Measurements from ENCODE around the gene ACVR2A. TPM values are rescaled to one million over a fixed set of nuclear protein-coding genes. Genes with fewer than 3 reads are reported as not detected.

ACVR2A gene
- total RNA-seq, 1 experiment from 2014 or later: 1.7 TPM

- in situ Hi-C loops (cut with HindIII; ENCODE audit: low pct_unique_long_range_greater_than_20kb, low sequenced_read_pairs): no loop called here
- DNase-seq (ENCODE audit: low read depth): peak; percentile 26
Measured at GRCh38 chr2:147910990-147911473, 66.2 kb downstream of the ACVR2A start.

- DNase-seq (ENCODE audit: low read depth): no peak
- in situ Hi-C loops (cut with HindIII; ENCODE audit: low pct_unique_long_range_greater_than_20kb, low sequenced_read_pairs): no loop called here
Measured at GRCh38 chr2:147913701-147914480, 69.1 kb downstream of the ACVR2A start.

DNA sequence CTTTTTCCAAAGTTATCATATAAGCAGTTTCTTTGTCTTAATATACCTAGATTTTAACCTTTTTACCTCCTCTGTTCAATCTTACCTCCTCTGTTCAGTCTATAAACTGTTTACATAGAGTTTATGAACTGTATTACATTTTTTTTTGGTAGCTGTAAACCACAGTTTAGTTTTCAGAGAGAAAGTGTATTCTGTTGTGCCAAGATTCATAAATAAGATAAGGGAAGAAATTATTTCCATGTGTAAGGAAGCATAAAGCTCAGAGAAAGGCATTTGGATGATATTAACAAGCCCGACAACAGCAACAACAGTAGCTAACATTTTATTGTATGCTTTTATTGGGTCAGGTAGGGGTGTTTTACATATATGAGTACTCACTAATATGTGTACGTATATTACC lies 71.2 kb downstream of the ACVR2A start:
- in situ Hi-C loops (cut with HindIII; ENCODE audit: low pct_unique_long_range_greater_than_20kb, low sequenced_read_pairs): no loop called here
- no peak for DNase-seq (ENCODE audit: low read depth)

DNA sequence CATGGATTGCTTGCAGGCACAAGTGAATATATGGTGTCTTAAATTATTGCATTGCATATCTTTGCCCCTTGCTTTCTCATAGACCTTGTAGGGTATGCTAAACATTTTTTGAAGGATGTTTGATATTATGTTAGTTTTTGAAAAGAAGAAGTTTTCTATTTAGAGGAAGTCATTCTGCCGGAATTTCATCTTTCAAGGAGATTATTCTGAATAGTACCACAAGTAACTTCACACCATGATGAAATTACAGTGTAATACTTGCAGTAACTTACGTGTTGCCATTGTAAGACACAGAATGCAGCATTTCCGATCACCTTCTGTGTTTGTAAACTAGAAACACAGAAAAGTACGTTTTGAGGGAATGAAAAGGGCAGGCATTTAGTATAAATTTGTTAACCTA lies 71.9 kb downstream of the ACVR2A start:
- in situ Hi-C loops (cut with HindIII; ENCODE audit: low pct_unique_long_range_greater_than_20kb, low sequenced_read_pairs): no loop called here
- DNase-seq (ENCODE audit: low read depth): no peak

DNA sequence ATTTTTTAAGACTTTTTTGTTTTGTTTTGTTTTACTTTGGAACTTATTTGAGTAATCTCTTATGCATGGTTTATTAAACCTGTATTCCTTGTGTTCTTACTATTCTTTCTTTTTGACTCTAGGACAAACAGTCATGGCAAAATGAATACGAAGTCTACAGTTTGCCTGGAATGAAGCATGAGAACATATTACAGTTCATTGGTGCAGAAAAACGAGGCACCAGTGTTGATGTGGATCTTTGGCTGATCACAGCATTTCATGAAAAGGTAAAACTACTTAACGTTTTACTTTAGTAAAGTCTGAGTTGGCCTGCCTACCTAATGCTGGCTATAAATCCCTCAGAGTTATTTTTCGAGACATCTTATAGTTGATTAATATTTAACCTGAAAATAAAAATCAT lies 72.3 kb downstream of the ACVR2A start:
- DNase-seq (ENCODE audit: low read depth): no peak
- in situ Hi-C loops (cut with HindIII; ENCODE audit: low pct_unique_long_range_greater_than_20kb, low sequenced_read_pairs): no loop called here

- in situ Hi-C loops (cut with HindIII; ENCODE audit: low pct_unique_long_range_greater_than_20kb, low sequenced_read_pairs): no loop called here
- no peak for DNase-seq (ENCODE audit: low read depth)
Measured at GRCh38 chr2:147923846-147924245, 79.0 kb downstream of the ACVR2A start.

DNA sequence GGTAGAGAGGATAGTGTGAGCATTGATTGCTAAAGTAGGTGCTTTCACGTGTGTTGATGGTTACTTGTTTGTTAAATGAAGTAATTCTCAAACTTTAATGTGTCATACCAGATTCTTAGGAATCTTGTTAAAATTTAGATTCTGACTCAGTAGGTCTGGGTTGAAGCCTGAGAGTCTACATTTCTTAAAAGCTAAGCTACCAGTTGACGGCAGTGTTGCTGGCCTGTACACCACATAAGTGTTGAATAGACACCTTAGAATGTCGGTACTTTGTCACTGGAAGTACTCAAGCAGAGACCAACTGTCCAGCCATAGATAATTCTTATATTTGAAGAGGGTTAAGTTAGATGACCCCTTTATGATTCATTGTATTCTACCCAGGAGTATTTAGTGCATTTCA lies 79.8 kb downstream of the ACVR2A start:
- in situ Hi-C loops (cut with HindIII; ENCODE audit: low pct_unique_long_range_greater_than_20kb, low sequenced_read_pairs): no loop called here
- DNase-seq (ENCODE audit: low read depth): no peak

GRCh38 chr2:147925886-147926285 lies 81.1 kb downstream of the ACVR2A start:
- in situ Hi-C loops (cut with HindIII; ENCODE audit: low pct_unique_long_range_greater_than_20kb, low sequenced_read_pairs): no loop called here
- no peak for DNase-seq (ENCODE audit: low read depth)

DNA sequence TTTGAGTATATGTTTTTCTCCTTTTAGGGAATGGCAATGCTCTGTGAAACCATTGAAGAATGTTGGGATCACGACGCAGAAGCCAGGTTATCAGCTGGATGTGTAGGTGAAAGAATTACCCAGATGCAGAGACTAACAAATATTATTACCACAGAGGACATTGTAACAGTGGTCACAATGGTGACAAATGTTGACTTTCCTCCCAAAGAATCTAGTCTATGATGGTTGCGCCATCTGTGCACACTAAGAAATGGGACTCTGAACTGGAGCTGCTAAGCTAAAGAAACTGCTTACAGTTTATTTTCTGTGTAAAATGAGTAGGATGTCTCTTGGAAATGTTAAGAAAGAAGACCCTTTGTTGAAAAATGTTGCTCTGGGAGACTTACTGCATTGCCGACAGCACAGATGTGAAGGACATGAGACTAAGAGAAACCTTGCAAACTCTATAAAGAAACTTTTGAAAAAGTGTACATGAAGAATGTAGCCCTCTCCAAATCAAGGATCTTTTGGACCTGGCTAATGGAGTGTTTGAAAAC lies 82.3 kb downstream of the ACVR2A start:
- in situ Hi-C loops (cut with HindIII; ENCODE audit: low pct_unique_long_range_greater_than_20kb, low sequenced_read_pairs): no loop called here
- no peak for DNase-seq (ENCODE audit: low read depth)

DNA sequence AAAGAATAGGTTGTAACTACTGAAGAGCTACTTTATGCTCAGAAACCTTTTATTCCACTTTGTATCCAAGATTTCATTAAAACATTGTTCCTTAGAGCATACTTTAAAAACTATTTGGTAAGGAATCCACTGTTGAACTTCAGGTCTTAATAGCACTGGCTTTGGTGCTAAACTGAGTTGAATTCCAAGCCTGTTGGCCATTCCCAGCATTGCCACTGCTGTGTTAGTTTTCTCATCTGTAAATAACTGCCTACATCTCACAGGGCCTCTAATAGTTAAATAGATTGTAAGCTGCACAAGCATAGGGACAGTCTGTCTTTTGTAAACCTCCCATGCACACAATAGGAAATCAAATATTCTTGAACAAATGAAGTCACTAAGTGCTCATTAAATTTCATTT lies 89.1 kb downstream of the ACVR2A start:
- in situ Hi-C loops (cut with HindIII; ENCODE audit: low pct_unique_long_range_greater_than_20kb, low sequenced_read_pairs): no loop called here
- no peak for DNase-seq (ENCODE audit: low read depth)

DNA sequence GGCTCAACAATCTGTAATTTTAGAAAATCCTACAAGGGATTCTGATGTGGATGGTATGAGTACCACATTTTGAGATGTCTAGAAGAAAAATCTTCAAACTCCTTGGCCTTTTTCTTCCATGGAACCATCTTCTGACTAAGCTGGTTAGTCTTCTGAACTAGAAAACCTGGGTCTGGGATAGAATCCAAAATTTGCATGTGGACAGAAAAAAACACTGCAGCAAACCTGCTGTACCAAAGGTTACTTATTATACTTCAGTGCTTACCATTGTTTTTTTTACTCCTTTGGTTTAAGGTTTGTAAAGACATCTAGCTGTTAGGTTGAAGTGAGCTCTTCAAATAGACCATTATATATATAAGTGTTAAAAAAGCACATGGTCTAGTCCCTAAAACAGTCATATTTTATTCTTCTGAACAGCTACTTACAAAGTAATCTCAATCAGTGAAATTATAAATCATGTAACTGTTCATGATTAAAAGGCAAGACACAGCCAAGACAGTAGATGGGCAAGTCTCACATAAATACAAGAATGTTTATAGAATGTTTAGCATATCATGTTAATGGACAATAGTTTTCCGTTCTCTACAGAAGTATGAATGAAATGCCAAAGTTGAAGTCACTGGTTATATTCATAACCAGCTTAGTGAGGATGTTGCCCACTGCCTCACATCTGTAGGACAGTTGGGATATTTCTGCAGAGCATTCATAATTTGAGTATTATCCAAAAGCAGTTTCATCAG lies 90.2 kb downstream of the ACVR2A start:
- in situ Hi-C loops (cut with HindIII; ENCODE audit: low pct_unique_long_range_greater_than_20kb, low sequenced_read_pairs): no loop called here
- no peak for DNase-seq (ENCODE audit: low read depth)

GRCh38 chr2:147937744-147938349 lies 93.0 kb downstream of the ACVR2A start:
- peak; percentile 22 for DNase-seq (ENCODE audit: low read depth)
- in situ Hi-C loops (cut with HindIII; ENCODE audit: low pct_unique_long_range_greater_than_20kb, low sequenced_read_pairs): no loop called here

DNA sequence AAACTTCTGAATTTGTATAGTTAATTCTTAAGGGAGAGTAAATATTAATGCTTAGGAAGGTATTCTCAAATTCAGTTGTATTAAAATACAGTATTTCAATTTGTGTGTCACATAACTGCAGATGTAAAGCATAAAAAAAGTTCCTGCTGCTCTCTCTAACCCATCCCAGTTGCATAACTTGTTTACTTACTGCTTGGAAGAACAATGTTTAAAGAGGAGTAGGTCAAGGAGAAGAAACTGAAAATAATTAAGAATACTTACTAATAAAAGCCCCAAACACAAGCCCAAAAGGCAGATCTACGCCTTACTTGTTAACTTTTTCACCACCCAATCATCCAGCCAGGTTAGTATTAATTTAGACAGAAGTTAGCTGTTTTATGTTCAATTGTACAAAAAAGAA lies 94.5 kb downstream of the ACVR2A start:
- in situ Hi-C loops (cut with HindIII; ENCODE audit: low pct_unique_long_range_greater_than_20kb, low sequenced_read_pairs): no loop called here
- no peak for DNase-seq (ENCODE audit: low read depth)

GRCh38 chr2:147945660-147946059 lies 100.8 kb downstream of the ACVR2A start:
- in situ Hi-C loops (cut with HindIII; ENCODE audit: low pct_unique_long_range_greater_than_20kb, low sequenced_read_pairs): no loop called here
- DNase-seq (ENCODE audit: low read depth): no peak

GRCh38 chr2:147952118-147952517 lies 107.3 kb downstream of the ACVR2A start:
- in situ Hi-C loops (cut with HindIII; ENCODE audit: low pct_unique_long_range_greater_than_20kb, low sequenced_read_pairs): no loop called here
- DNase-seq (ENCODE audit: low read depth): no peak

- no peak for DNase-seq (ENCODE audit: low read depth)
- in situ Hi-C loops (cut with HindIII; ENCODE audit: low pct_unique_long_range_greater_than_20kb, low sequenced_read_pairs): no loop called here
Measured at GRCh38 chr2:147968571-147968970, 123.7 kb downstream of the ACVR2A start.

- in situ Hi-C loops (cut with HindIII; ENCODE audit: low pct_unique_long_range_greater_than_20kb, low sequenced_read_pairs): no loop called here
Measured at GRCh38 chr2:147976102-147976501, 131.3 kb downstream of the ACVR2A start.

GRCh38 chr2:147977679-147978078 lies 132.8 kb downstream of the ACVR2A start:
- no peak for DNase-seq (ENCODE audit: low read depth)
- in situ Hi-C loops (cut with HindIII; ENCODE audit: low pct_unique_long_range_greater_than_20kb, low sequenced_read_pairs): no loop called here

More at GRCh38 chr2:147976102-147976501, 131.3 kb downstream of the ACVR2A start:
- DNase-seq (ENCODE audit: low read depth): no peak

All from Caki2 (cell line).